ENCODE data around the gene MYOCD.

MYOCD gene

DNA sequence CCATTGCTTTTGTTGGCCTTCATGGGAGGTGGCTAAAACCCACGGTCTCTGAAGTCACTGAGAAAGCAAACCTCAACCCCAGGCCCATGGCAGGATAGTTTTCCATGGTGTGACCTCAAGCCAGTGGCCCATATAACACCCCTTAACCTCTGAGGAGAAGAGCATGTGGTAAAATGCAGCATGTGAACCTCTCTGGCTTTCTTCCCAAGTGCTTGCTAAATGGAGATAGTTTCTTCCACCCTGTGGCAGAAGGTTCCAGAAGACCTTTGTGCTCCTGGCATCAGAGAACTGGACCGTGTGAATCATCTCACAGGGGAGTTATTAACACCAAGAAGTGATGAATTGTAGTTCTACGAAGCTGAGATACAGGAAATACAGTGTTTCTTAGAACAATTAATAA, 47.3 kb downstream of the MYOCD start:
- no peak for DNase-seq (ENCODE audit: low spot score)

DNA sequence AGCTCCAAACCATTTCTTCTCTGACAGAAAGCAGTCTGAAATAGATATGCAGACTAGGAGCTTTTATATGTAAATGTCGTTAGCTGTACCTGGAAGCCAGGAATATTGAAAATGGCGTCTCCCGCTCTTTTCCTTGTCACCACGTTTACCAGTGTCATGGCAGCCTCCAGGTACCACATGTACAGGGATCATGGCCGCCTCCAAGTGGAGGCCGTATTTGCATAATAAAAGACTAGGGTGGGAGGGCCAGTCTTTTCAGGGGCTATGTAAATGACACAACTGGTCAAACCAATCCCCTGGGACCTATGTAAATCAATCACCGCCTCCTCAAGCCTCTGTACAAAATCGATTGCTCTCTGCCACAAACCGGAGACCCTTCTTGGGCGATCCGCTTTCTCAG, 54.3 kb downstream of the MYOCD start:
- no peak for DNase-seq (ENCODE audit: low spot score)

DNA sequence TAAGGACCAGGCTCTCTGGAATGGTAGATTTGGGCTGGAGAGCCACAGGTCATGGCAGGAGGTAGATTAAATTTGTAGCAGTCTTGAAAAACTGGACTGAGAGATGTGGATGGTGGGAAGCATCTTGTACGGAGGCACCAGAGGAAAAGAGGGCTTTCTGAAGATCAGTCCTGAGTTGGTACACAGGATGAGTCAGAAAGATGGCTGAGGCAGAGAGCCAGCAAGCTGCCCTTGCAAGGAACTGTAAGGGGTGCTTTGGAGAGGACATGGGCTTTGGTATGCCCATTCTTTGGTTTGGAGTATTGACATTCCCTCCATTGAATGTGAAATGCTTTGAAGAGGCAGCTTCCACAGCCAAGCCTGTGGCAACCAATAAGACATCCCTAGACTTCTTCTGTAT, 55.9 kb downstream of the MYOCD start:
- DNase-seq (ENCODE audit: low spot score) = no peak

DNA sequence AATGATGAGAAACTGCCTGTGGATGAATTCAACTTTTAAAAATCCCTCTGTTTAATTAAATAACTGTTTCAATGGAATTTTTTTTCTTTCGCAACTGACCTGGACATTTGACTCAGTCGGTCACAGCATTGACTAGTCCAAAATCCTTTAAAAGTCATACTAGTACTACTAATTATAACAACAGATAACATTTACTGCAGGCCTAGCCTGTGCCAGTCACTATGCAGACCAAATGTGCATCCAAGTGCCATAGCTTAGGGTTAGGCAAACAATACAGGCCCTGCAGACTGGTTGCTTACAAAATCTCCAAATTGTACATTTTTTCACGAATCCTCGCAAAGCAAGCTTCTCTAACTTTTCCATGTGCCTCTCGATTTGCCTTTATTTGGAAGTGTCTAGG, 56.6 kb downstream of the MYOCD start:
- no peak for DNase-seq (ENCODE audit: low spot score)

DNA sequence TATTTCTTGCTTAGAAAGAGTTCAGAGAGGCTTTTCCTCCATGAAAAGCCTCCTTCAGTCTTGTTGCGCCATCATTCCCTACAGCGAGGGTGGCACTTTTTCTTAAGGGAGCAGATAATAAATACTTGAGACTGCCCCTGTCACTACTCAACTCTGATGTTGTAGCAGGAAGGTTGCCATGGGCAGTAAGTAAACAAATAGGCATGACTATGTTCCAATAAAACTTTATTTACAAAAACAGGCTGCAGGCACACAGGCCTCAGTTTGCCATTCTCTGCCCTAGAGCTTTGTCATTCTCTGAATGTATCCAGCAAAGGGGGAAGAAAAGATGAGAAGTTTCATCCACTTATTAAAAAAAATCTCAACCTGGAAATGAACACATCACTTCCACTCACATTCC, 60.4 kb downstream of the MYOCD start:
- DNase-seq (ENCODE audit: low spot score) = no peak

DNA sequence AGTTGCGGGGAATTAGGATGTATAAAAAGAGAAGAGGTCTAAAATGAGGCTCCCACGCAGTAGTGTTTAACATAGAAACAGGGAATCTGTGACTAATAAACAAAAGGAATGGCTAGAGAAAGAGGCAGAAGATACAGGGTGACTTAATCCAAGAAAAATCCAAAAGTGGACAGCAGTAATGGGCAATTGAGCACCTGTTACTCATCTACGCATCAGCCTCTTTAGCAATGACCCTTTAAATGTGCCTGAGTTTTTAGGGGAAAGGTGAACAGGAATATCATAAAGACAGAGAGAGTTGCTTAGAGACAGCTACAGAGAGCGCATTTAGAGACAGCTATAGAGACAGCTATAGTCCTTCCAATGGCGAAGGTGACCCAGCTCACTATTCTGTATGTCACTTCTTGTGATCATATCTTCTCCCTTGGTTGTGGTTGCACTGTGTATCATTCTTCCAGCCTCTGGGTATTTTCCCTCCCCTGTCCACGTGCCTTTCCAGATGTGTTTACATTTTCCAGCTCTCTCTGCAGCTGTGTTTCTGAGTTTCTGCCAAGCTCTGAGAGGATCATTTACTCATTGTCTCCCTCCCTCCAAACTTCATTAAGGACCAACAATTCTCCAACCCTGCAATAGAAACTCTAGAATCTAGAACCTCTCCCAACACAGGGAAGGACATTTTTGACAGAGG, 61.5 kb downstream of the MYOCD start:
- no peak for DNase-seq (ENCODE audit: low spot score)

DNA sequence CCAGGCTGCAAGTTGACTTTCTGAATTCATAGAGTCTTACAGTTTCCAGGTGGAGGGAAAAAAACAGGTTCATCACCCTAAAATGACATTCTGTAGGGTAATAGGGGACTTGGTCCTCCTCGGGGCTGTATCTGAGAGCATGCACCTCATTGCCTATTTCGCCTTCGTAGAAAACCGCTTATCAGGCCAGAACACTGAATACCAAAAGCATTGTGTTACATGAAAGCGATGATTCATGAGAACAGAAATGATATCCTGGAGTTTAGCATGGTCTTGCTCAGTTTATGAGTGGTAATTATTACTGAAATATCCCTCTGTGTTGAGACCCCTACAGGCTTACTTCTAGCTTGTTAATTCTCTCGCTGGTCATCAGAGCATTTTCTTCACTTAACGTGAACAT, 62.2 kb downstream of the MYOCD start:
- no peak for DNase-seq (ENCODE audit: low spot score)

DNA sequence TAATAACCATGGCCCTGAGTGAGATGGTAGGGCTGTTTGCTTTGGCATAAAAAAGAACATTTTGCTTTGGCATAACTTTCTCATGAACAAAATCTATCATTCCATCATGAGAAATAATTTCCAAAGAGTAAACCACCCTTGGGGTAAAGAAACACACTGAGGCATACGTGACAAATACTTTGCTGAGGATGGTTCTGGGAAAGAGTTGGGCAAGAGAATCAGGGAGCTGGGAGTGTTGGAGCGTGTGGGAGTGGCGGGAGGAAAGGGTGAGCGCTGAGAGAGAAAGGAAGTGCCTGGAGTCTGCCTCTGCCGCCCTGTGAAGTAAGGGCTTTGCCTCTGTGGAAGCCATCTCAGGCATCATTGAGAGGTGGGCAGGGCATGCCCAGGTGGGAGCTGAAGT, 63.4 kb downstream of the MYOCD start:
- DNase-seq (ENCODE audit: low spot score) = no peak

DNA sequence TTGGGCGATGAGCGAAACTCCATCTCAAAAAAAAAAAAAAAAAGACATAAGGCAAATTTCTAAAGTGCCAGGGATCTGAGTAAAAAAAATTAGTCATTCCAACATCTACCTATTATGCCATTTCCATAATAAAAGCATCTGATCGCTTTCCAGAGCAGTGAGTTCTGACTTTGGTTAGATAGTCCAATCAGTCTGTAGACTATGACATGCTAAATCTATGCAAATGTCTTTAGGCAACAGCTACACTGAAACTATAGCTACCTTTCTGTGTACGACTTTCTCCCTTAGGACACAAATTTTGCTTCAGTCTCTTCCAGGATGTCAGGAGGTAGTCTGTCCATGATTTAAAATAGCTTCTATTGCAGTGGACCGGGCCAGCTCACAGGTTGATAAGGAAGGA, 64.7 kb downstream of the MYOCD start:
- DNase-seq (ENCODE audit: low spot score) = no peak

DNA sequence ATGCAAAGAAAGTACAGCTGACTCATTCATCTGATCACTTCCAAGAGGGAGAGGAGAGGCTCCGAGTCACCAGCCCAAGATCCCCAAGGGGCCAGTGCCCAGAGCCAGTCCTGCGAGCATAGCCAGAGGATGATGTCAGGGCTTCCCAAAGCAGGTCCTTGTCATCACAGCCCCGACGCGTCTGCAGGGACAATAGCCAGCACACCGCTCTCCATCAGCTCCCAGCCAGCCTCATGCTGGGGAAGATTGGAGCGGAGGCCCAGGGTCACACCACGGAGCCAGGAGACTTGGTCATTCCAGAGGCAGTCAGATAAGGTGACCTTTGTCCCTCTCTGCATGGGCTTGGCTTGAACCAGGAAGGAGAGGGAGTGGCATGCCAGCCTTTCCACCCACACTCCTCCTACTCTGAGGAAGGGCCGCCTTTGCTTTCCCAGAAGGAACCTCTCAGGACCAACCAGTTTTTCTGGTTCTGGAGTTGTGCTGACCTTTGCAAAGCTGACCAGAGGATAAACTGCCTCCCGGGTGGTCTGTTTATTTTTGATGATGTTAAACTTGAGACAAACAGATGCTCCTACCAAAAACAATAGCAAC, 65.3 kb downstream of the MYOCD start:
- DNase-seq (ENCODE audit: low spot score) = no peak

DNA sequence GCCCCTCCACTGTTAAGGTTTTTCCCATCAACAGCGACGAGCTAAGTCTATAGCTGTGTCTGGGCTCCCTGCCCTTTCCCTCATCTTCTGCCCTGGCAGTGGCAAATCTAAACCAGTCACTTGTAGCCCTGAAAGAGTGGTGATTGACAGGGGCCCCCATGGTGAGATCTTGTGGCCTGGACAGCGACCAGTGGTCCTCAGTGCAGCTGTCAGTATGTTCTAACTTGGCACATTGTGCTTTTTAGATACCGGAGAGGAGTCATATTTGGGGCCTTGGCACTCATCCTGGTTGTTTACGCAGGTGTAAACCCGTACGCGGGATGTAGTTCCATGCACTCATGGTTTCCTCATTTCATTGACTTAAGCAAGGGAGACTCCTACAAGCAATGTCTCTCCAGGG, 66.1 kb downstream of the MYOCD start:
- DNase-seq (ENCODE audit: low spot score) = no peak

DNA sequence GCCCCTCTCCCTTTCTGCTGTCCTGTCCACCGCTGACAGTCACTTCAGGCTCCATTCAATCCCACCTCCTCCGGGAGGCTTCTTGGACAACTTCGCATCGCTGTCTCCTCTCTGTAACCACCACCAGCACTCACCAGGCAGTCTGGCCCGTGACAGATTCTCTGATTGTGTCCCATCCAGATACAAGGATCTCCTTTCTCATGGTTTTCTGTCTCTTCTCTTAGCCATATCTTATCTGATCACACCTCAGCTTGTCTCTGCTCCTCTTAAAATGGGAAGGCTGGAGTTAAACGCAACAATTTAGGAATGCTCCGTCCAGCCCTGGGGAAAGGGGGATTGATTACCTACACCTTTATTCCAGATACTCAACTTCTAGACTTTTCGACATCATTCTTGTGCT, 66.7 kb downstream of the MYOCD start:
- no peak for DNase-seq (ENCODE audit: low spot score)

DNA sequence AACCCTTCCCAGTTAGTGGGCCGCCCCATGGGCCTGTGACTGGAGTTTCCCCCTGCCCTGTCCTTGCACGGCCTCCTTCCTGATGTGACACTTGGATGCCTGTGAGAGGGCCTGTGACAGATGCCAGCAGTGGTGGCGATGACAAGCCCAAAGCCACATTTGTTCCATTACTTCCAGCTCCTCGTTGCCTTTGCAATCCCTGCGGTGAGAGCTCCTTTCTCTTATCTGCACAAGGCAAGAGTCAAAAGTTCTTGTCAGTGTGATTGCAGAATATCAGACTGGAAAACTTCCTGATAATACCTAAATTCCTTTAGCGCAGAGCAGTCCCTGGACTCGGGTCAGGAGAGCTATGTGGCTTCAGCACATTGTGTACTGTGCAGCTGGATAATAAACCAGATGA, 69.2 kb downstream of the MYOCD start:
- no peak for DNase-seq (ENCODE audit: low spot score)

DNA sequence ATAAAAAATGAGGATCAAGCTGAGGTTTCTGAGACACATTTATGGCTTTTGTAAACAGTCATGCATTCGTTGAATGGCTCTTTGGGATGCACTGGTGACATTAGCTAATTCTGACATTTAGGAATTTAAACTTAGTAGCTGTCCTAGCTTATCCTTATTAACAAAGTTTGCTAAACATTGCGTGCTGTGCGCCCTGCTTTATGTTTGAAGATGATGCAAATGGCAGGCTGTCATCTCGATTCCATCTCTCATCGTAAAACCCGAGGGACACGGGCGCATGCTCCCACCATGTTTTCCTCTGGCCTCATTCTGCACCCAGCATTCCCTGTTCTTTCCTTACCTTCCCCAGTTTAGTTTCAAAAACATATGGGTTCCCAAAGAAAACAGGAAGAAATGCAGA, 69.8 kb downstream of the MYOCD start:
- DNase-seq (ENCODE audit: low spot score) = no peak

DNA sequence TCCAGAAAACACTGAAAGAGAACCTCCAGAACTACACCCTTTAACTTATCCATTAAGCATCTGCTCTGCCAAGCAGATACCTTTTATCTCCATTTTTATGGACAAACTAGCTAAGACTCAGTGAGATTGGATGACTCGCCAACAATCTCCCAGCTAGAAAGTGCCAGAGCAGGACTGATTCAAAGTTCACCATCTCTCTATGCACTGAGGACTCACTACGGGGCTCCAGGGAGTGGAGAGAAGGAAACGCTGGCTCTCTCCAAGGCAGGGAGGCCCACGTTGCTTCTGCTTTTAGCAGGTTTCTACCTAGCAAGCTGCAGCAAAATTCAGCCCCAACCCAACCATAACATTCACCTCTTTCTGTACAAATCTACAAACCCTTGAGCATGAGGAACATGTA, 70.8 kb downstream of the MYOCD start:
- no peak for DNase-seq (ENCODE audit: low spot score)

DNA sequence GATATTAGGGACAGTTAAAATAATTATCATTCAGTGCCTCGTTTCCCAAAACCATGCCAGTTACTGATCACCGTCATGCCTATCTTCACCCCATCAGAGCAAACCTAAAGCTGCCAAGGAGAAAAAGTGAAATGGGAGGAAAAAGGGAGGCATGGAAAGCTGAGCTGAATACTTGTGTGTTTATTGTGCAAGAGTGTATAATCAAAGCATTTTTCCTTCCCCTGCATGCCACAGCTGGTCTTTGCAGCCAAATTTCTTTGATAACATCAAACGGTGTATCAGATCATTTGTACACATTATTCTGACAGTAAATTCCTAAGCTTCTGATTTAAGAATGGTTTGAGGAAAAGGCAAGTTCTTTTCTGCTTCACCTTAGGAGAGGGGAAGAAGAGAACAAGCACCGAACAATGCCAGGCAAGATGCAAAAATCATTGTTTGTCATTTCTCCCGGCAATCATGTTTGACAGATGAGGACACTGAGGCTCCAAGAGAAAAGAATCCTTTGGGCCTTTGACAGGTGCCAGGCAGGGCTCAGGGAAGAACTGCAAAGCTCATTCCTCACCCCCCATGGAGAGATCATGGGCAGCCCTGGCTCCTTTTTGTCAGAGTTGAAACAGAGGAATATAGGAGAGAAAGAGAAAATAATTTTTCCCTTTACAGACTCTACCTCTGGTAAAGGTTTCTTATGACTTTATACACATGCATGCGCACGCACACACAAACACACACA, 72.2 kb downstream of the MYOCD start:
- no peak for DNase-seq (ENCODE audit: low spot score)

DNA sequence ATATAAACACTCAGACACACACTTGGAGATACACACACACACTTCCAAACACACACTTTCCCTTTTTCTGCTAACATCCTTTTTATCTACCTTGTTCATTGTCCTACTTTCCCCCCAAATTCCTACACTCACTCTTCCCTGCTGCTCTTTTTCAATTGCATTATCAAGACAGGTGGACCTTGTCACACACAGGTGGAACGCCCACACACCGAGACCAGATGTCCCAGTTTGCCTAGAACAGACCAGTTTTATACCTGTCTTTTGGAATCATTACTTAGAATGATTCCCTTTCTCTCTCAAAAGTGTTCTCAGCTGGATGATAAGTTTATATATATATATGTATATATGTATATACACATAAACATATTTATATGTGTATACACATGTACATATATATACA, 72.9 kb downstream of the MYOCD start:
- no peak for DNase-seq (ENCODE audit: low spot score)

DNA sequence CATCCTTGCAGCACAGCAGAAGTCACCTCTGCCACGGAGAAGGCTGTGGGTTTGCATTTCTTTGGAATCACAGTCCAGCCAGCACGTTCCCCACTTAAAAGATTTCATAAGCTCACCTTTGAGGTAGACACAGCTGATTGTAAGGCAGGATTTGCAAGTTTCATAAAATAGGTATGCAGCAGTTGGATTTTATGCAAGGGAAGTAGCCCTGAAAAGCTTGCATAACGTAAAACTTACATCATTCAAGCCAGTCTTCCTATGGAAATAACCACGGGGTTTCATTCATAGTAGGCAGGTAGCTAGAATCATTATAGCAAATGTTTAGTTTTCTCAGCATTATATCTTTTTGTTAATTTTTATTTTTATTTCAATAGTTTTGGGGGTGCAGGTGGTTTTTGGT, 73.8 kb downstream of the MYOCD start:
- no peak for DNase-seq (ENCODE audit: low spot score)

DNA sequence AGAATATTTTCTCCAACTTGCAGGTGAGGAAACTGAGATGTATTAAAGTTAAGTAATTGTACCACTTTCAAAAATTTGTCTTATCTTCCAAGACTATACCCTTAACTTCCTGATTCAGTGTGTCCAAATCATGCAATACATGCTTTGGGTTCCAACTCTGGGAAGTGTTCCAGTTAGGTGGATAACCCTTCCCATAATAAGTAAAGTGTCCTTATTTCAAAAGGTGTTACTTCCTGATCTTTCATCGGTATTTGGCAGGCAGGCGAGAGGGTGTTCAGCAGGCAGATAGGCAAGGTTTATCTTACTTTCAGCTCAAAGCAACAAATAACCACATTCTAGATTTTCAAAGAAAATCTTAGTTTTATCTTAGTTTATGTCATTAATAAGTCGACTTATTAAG, 77.4 kb downstream of the MYOCD start:
- DNase-seq (ENCODE audit: low spot score) = no peak

DNA sequence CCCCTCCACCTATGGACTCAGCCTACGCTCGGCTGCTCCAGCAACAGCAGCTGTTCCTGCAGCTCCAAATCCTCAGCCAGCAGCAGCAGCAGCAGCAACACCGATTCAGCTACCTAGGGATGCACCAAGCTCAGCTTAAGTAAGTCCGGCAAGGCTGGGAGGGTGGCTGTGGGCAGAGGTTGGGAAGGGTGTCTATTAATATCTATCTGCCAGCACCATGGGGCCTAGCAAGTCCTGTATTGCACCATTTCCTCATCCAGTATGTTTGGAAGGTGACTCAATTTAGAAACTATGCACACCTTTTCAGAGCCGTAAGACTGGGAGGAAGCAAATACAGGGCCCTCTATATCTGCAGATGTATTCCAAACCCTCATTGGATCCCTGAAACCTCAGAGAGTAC, 78.6 kb downstream of the MYOCD start:
- no peak for DNase-seq (ENCODE audit: low spot score)

DNA sequence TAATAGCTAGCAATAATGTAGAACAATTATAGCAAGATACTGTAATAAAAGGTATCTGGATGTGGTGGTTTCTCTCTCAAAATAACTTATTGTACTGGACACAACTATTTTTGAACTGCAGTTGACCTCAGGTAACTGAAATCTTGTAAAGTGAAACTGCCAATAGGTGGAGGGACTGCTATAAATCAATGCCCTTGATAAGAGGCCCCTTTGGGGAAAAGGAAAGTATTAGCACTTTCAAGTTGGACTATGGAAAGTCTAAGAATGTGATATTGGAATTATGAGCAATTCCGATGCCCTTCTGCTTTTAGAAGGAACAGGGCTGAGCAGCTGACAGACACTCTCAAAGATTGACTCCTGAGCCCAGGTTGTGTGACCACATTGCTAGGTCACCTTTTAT, 79.1 kb downstream of the MYOCD start:
- no peak for DNase-seq (ENCODE audit: low spot score)

DNA sequence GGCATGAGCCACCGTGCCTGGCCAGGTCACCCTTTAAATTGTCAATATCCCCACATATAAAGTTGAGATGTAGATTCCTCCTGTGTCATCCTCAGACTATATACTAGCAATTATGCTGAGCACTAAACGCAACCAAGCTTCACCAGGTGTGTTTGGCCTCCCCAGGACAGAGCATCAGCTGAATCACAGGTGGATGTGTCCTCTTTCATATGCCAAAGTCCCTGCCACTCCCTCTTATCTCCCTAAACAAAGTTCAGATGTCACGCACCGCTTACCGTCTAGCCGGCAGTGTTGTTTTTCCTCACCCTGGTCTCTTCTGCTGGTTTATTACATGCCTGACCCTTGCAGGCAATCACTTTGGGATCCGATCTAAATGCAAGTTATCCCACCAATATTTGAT, 79.8 kb downstream of the MYOCD start:
- no peak for DNase-seq (ENCODE audit: low spot score)

DNA sequence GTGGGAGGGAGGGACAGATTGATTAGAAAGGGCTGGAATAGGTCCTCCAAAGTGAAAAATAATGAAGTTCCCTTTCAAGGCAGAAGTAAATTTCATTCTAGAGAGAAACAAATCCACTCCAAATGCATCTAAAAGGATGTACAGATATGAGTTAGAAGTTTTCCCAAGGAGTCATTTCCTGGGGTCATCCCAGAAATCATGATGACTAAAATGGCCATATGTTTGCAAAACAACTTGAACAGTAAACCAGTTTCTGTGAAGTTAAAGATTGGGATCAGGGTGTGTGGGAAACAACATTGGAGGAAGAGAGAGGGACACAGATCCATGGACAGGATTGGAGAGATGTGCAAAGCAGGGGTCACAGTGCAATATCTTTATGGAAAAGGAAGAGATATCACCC, 91.1 kb downstream of the MYOCD start:
- no peak for DNase-seq (ENCODE audit: low spot score)

DNA sequence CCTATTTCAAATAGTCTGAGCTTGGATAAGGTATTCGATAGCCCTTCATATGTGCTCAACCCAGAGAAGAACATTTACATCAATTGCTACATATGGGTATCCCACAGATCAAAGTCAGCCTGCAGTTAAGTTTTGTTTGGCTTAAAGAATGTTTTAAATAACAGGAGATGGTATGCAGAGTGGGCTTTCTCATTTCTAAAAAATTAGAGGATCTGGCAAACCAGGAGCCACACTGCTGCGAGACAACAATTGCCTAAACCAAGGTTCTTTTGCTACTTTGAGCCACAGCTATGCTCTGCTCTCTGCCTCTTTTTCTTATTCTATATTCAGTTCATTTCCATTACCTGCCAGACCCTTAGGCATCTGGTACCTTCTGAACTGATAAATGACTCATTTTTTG, 93.4 kb downstream of the MYOCD start:
- DNase-seq (ENCODE audit: low spot score) = no peak
